Measurements from ENCODE around the gene FAM151B.
"Not testable (repeated sequence)": the region's sequence is repeated elsewhere in the genome, so short reads cannot be mapped to it uniquely, and the experiment has no call there.

FAM151B gene, protein sequence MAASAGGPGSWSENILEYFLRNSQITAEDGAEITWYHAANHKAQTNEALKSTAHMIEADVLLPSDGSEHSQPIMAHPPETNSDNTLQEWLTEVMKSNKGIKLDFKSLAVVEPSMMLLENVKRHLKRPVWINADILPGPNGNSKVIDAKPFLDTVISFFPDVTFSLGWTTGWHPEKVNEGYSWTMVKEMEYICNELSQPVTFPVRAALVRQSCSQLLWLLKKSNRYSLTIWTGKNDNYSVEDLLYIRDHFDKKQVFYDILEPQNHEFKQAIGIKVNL

DNA sequence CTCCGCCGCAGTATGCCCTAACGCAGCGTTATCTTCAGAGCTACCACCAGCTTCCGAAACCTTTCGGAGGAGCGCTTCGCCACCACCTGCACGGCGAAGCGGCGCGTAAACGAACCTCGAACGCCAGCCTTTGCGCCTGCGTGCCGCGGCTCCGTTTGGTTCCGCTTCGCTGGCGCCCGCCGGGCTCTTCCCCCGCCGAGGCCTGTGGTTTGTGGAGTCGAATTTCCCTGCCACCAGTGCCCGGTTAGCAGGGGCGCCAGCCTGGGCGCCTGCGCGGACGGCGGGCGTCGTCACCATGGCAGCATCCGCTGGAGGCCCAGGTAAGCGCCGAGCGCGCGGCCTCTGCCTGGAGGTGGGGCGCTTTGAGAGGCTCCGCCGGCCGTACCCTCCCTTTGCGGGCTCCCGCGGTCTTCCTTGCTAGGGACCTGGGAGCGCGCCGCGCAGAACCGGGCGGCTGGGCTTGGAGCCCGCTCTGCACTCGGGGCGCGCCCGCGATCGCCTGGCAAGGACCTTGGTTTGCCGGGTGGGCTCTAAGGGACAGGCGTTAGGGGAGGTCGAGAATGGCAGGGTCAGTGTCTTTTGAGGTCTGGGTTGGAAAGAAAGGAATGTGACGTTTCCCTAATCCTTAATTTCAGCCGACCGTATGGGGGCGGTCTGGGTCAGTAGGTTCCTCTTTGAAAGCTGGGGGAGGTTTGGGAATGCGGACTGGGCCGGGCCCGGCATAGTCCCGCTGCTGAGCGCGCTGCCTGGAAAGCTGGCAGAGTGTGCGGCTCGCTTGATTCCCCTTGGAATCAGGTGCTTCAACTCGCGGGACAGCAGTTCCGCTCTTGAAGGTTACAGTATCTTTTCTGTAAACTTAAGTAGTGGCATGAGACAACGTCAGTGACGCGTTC lies at the start of gene FAM151B:
FAM151B (plus strand) TSS at position 272 of the 893 bp plus-strand sequence; CDS start at position 296, 24 bp downstream.
- peak; percentile 92 to 97 (median 97) for DNase-seq

DNA sequence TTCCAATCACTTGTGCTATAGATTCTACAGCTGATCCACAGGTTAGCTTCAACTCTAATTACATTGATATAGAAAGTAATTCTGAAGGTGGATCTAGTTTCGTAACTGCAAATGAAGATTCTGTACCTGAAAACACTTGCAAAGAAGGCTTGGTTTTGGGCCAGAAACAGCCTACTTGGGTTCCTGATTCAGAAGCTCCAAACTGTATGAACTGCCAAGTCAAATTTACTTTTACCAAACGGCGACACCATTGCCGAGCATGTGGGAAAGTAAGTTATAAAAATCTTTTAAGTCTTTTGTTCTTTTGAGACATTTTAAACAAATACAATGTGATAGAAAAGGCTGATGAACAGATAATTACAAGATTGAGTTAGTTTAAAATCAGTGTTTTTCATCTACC lies 49.2 kb upstream of the FAM151B start:
- DNase-seq = no peak

DNA sequence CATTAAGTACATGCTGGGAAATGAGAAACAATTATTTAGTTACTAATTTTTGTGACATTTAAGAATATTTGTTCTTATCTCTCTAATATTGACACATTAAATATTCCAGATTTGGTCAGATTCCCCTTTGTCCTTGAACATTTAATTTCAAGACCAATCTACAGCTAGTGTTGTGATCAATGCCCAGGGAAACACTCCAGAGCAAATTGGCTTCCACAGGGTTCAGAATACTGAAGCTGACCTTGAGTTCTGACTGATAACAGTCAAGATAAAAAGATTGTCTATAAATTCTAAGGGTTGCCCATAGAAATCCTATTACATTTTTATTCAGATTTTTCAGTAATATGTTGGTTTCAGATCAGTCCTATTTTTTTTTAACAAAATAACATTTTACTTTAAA lies 48.7 kb upstream of the FAM151B start:
- no peak for DNase-seq

DNA sequence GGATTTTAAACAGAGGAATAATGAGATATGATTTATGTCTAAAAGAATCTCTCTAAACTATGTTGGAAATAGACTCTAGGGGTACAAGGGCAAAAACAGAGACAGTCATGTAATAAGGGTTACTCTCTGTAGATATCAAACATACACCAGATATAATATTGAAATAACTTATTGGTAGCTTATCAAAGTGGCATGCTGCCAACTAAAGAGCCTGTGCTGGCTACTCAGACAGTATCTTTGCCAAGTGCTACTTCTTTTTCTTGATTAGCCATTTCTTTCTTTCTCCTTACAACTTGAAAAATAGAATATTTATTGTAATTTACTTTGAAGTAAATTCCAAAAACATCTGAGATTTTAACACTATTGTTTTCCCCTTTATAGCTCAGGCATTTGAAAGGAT lies 45.2 kb upstream of the FAM151B start:
- no peak for DNase-seq

DNA sequence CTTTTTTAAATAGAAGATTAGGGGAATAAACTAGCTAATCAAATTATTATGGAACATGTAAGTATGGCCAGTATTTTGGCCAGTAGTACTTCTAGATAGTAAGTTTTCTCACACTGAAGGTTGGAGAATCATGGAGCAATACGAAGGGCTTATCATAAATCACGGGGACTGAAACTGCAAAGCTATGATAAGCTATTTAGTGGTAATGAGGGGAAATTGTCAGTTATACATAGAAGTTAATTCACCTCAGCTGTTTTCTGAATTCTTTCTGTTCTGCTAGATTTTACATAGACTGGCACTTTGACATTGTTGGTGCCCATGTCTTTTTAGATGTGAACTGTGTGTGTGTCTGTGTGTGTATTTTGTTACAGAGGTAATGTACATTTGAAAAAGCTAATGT lies 34.5 kb upstream of the FAM151B start:
- no peak for DNase-seq

DNA sequence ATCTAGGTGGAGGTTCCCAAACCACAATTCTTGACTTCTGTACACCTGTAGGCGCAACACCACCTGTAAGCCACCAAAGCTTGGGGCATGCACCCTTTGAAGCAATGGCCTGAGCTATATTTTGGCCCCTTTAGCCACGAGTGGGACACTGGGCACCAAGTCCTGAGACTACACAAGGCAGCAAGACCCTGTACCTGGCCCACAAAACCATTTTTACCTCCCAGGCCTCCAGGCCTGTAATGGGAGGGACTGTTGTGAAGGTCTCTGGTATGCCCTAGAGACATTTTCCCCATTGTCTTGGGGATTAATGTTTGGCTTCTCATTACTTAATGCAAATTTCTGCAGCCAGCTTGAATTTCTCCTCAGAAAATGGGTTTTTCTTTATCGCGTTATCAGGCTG lies 24.6 kb upstream of the FAM151B start:
- DNase-seq = no peak

DNA sequence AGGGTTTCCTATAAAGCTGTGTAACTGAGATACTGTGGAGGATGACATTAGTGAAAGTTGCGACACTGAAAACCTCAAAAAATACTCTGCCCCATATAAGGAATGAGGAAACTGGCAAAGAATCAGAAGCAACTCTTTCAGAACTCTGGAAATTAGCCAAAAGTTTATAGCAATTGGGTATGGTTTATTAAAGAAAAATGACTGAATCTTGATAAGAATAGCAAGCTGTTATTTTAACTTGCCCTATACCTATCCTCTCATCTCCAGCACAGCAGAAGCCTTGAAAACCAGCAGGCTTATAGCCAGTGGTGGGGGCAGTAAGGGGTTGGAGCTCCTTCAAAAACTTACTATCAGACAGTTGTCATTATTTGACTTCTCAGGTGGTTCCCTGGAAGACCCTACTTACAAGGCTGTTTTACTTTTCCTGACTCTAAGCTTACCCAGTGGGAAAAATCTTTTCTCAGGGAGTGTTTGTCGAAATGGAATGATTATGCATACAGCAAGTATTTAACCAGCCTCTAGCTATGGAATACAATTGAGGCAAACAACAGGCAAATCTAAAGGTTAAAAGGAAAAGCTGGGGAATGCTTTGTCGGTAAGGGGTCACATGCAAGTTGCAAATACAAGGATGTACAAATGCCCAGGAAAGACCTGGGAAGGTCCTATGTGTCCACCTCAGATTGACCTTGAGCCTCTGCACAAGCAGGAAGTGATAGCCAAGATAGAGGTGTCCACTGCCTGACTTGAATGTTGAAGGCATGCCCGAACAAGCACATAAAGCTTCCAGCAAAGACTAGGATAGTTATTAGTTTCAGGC lies 21.0 kb upstream of the FAM151B start:
- no peak for DNase-seq

DNA sequence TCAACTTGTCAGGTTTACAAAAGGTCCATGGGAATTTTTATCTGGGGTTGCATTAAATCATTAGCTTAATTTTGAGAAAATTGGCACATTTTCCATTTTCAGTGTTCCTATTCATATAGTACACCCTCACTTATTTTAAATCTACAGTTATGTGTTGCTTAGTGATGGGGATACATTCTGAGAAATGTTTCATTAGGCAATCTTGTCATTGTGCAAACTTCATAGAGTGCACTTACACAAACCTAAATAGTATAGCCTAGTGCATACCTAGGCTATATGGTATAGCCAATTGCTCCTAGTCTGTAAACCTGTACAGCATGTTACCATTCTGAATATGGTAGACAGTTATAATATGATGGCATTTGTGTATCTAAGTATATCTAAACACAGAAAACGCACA lies 19.8 kb upstream of the FAM151B start:
- no peak for DNase-seq

DNA sequence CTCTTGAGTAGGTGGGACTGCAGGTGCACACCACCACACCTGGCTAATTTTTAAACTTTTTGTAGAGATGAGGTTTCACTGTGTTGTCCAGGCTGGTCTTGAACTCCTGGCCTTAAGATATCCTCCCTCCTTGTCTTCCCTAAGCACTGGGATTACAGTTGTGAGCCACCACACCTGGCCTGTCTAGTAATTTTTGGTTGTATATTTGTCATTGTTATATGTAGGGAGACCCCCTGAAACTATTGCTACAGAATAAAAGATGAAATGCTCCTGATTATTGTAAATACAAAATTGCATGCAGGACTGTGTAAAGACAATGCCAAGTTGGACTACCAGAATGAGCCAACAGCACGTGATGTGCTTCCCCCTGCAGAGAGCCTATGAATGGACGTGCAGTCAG lies 17.3 kb upstream of the FAM151B start:
- not testable (repeated sequence) for DNase-seq

DNA sequence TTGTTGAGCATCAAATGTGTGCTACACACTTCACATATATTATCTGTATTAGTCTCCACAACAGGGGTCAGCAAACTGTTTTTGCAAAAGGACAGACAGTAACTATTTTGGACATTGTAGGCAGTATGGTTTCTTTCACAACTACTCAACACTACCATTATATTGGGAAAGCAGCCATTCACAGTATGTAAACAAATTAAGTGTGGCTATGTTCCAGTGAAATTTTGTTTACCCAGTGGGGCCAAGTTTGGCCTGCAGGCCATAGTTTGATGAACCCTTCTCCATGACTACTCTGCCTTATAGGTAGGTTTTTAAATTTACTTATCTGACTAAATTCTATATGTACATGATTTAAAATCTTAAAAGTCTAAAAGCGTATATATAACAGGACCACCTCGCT lies 13.0 kb upstream of the FAM151B start:
- no peak for DNase-seq

DNA sequence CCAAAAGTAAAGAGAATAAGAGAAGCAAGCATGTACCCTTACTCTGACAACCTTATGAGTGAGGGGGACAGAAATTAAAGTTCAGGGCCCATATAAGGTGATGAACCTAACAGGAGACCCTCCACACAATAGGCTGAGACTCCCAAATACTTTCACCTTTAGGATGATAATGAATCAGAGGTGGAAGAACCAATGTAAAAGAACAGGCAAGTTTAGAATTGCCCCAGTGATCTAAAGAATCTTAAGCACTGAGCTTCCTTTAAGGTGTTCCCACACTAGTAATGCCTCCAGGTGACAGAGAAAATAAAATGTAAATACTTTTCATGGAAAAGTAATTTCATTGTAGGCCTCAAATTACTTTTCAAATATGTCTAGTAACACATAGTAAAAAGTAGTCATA lies 8.2 kb upstream of the FAM151B start:
- no peak for DNase-seq

DNA sequence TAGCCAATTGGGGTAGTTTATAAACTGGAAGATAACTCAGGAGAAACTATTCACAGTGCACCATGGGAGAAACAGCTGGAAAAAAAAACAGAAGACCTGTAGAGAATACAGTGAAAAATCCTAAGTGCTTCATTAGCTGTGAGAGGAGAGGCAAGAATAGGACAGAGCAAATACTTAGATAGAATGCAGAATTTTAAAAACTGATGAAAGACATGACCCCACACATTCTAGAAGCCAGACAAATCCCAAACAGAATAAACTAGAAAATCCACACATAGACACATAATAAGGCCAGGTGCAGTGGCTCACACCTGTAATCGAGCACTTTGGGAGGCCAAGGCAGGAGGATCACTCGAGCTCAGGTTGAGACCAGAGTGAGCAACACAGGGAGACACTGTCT lies 7.5 kb upstream of the FAM151B start:
- DNase-seq = no peak

DNA sequence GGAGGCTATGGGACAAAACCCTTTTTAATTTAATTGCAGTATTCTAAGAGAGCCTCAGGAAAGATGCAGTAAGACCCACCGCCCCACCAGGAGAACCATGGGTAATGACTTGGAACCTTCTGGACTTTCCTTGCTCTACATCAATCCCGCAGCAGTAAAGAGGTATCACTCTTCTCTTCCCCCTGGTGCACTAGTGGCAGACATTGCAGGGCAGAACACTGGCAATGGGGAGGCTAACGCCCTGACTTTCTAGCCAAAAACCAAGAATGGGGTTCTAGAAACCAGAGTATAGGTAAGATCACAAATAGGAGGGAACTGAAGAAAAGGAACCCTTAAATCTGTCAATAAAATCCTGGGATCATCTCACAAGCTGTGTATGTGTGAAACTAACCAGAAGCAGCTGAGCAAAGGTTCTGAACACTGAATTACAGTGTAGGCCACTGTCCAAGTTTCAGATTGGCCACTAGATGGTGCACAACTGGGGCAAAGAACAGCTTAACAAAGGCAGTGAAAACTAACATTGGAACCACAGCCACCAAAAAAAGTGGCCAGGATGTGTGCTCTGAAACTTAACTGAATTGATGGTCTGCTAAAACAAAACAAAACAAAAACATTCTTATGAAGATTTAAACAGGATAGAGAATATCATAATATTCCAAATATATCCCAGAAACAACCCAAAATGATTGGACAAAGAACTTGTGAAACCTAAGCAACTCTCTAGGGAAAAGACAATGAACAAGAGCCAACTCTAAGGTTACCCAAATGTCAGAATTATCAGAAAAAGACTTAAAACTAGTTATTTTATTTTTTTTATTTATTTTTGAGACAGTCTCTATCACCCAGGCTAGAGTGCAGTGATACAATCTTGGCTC lies 6.6 kb upstream of the FAM151B start:
- DNase-seq = peak in 2 of 3 experiments; percentile 1 to 4

DNA sequence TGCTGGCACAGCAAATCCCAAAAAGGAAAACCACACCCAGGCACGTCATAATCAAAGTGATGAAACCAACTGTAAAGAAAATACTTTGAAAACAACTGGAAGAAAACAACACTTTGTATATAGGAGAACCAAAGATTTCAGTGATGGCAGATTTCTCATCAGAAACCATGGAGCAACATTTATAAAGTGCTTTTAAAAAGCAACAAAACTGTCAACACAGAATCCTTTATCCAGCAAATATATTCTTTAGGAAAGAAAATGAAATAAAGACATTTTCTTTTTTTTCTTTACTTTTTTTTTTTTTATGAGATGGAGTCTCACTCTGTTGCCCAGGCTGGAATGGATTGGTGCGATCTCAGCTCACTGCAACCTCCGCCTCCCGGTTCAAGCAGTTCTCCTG lies 5.3 kb upstream of the FAM151B start:
- no peak for DNase-seq

DNA sequence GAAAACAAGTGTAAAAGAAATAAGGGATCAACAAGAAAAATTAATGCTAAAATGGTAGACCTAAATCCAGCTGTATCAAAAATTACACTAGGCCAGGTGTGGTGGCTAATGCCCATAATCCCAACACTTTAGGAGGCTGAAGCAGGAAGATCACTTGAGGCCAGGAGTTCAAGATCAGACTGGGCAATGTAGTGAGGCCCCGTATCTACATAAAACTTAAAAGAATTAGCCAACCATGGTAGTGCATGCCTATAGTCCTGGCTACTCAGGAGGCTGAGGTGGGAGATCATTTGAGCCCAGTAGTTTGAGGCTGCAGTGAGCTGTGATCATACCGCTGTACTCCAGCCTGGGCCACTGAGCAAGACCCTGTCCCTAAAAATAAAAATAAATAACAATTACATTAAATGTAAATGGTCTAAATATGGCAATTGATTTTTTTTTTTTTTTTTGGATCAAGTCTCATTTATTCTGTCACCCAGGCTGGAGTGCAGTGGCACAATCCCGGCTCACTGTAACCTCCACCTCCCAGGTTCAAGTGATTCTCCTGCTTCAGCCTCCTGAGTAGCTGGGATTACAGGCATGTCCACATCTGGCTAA lies 4.2 kb upstream of the FAM151B start:
- DNase-seq = no peak

DNA sequence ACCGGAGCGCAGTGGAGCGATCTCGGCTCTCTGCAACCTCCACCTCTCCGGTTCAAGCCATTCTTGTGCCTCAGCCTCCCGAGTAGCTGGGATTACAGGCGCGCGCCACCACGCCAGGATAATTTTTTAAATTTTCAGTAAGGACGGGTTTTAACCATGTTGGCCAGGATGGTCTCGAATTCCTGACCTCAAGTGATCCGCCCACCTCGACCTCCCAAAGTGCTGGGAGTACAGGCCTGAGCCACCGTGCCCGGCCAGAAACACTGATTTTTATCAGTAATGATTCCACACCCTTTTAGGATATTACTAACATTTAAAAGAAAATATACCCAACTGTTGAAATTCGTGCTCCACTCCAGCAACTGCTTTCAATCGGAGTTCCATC lies 464 bp upstream of the FAM151B start:
- DNase-seq = no peak

DNA sequence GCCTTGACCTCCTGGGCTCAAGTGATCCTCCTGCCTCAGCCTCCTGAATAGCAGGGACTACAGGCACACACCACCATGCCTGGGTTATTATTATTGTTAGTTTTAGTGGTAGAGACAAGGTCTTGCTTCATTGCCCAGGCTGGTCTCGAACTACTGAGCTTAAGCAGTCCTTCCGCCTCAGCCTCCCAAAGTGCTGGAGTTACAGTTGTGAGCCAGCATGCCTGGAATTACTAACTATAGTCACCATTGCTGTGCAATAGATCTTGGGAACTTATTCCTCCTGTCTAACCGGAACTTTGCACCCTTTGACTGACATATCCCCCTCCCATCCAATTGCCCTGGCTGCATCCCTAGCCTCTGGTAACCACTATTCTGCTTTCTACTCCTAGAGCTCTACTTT lies 3.4 kb downstream of the FAM151B start:
- no peak for DNase-seq

DNA sequence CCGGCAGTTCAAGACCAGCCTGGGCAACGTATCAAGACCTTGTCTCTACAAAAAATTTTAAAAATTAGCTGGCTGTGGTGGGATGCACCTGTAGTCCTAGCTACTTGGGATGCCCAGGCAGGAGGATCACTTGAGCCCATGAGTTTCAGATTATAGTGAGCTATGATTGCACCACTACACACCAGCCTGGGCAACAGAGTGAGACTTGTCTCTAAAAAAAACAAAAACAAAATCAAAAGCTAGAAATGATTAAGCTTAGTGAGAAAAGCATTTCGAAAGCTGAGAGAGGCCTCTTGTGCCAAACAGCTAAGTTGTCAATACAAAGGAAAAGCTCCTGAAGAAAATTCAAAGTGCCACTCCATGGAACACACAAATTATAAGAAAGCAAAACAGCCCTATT lies 4.8 kb downstream of the FAM151B start:
- DNase-seq = no peak

DNA sequence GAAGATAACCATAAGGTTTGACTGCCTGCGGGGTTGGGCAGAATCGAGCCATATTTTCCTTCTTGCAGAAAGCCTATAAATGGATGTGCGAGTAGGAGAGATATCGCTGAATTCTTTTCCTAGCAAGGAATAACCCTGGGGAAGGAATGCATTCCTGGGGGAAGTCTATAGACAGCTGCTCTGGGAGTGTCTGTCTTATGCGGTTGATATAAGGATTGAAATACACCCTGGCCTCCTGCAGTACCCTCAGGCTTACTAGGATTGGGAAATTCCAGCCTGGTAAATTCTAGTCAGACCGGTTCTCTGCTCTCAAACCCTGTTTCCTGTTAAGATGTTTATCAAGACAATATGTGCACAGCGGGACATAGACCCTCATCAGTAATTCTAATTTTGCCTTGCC lies 5.5 kb downstream of the FAM151B start:
- not testable (repeated sequence) for DNase-seq

DNA sequence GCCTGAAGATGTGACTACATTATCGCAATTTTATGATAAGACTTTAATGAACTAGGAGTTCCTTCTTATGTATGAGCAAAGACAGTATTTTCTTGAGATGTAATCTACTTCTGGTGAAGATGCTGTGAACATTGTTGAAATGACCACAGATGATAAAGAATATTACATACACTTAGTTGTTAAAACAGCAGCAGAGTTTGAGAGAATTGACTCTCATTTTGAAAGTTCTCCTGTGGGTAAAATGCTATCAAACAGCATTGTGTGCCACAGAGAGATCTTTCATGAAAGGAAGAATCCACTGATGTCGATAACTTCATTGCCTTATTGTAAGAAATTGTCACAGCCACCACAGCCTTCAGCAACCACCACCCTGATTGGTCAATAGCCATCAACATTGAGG lies 8.0 kb downstream of the FAM151B start:
- no peak for DNase-seq

DNA sequence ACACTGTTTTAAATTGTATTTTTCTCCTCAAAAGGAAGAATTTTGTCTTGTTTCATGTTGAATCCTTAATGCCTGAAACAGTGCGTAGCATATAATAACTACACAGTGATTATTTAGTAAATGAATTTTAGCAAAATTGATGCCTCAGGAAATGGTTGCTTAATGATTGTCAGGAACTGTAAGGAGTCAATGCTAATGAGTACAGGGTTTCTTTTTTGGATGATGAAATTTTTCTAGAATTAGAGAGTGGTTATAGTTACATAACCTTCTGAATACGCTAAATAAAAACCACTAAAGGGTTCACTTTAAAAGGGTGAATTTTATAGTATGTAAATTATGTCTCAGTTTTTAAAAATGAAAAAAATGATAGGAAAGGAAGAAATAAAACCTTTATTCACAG lies 14.9 kb downstream of the FAM151B start:
- DNase-seq = no peak

DNA sequence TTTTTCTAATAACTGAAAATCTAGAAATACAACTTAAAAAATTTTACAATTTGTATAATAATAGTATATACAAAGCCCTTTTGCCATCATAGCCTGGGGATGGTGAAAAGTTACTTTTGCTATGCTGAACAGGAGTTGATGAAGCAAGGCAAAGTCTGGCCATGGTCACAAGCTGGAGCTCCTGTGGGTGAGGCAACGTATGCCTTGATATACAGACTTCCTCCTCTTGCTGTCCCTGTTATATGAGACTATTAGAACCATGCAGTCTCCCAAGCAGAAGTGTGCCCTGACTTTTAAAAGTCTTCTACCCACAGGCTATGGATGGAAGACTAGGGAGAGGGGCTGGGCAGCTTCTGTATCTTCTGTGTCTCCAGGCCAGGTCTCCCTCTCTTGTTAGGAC lies 15.7 kb downstream of the FAM151B start:
- no peak for DNase-seq

Measured in NCI-H1417 (cell line).